Panc1 (cell line): ENCODE data around the gene DENND6A. TPM values are rescaled to one million over a fixed set of nuclear protein-coding genes. Genes with fewer than 3 reads are reported as not detected.

ENCODE experiments used
- ATAC-seq: fragments of 200-7000 bp; cut with Tn5 transposase; 2 replicates; pipeline ENCODE4 v1.9.1; 2020; ENCODE audit warnings: mild to moderate bottlenecking, moderate library complexity
- BruUV-seq: library from RNA; stranded (reverse); fragments of 400-500 nt; replicated peaks from 2 replicates; lab custom pipeline; 2021; lab: Mats Ljungman, UMichigan
- CTCF ChIA-PET: fragments of 300-600 bp; sonication (Branson Sonifier 250); formaldehyde crosslinking; loops from one replicate; lab custom pipeline; 2022; ENCODE audit warnings: antibody characterized with exemption; lab: Charles Lee
- POLR2A ChIA-PET: fragments of 300-600 bp; sonication (Branson Sonifier 250); formaldehyde crosslinking; loops from one replicate; lab custom pipeline; 2022; ENCODE audit warnings: antibody characterized with exemption; lab: Charles Lee
- DNase-seq: peaks from one replicate; pipeline ENCODE4 v3.0.0-alpha.2; 2010; ENCODE audit warnings: low read depth, low spot score
- H3K27ac ChIP-seq: 2 replicates; pipeline ENCODE4 v1.5.1; 2011; ENCODE audit warnings: mild to moderate bottlenecking, low read length, inconsistent platforms
- H3K27me3 ChIP-seq: fragments of 200-500 bp; sonication (Bioruptor generic); 2 replicates; pipeline ENCODE4 v1.6.0; 2014; ENCODE audit warnings: low read length, inconsistent platforms; ENCODE audit not compliant: control insufficient read depth, insufficient read depth
- H3K36me3 ChIP-seq: fragments of 200-500 bp; sonication (Bioruptor generic); 2 replicates; pipeline ENCODE4 v1.5.1; 2014; ENCODE audit warnings: inconsistent platforms, mild to moderate bottlenecking, low read length, moderate library complexity; ENCODE audit not compliant: control insufficient read depth, insufficient read depth
- H3K4me1 ChIP-seq: 2 replicates; pipeline ENCODE4 v1.5.1; 2011; ENCODE audit warnings: inconsistent platforms, mild to moderate bottlenecking, low read length, moderate library complexity; ENCODE audit not compliant: control insufficient read depth, insufficient read depth
- H3K4me3 ChIP-seq, 2 experiments: 2 replicates each; pipeline ENCODE4 v1.5.1; 2011 to 2012; ENCODE audit warnings: low read depth in 2 of 2, low read length in 2 of 2, mild to moderate bottlenecking in 2 of 2, inconsistent platforms in 1 of 2, moderate library complexity in 1 of 2
- H3K9me3 ChIP-seq: fragments of 200-500 bp; sonication (Bioruptor generic); 2 replicates; pipeline ENCODE4 v1.5.1; 2014; ENCODE audit warnings: low read depth, mild to moderate bottlenecking, inconsistent platforms, low read length, moderate library complexity; ENCODE audit not compliant: control insufficient read depth, insufficient read depth
- CTCF ChIP-seq: fragments of 450-650 bp; IDR thresholded peaks from 2 replicates; pipeline ENCODE4 v1.5.1; 2017; ENCODE audit warnings: mild to moderate bottlenecking
- POLR2AphosphoS5 ChIP-seq: IDR thresholded peaks from 2 replicates; pipeline ENCODE4 v1.6.1; 2012; ENCODE audit warnings: mild to moderate bottlenecking, low read depth, low read length, moderate library complexity
- REST ChIP-seq, 2 experiments: IDR thresholded peaks; 2 replicates each; pipeline ENCODE4 v1.6.1; 2011 to 2012; ENCODE audit warnings: low read depth in 2 of 2, control low read depth in 1 of 2, low read length in 1 of 2, mild to moderate bottlenecking in 1 of 2, moderate library complexity in 1 of 2; ENCODE audit not compliant: insufficient read depth in 1 of 2
- SIN3A ChIP-seq: IDR thresholded peaks from 2 replicates; pipeline ENCODE4 v1.6.1; 2012; ENCODE audit warnings: low read depth, mild to moderate bottlenecking, low read length, moderate library complexity, borderline replicate concordance; ENCODE audit not compliant: insufficient read depth
- TCF7L2 ChIP-seq: IDR thresholded peaks from 2 replicates; pipeline ENCODE4 v1.6.1; 2011; ENCODE audit warnings: mild to moderate bottlenecking, low read depth, low read length, inconsistent platforms
- in situ Hi-C: cut with HindIII; loops from 2 replicates; pipeline ENCODE4 v1.10.0; 2016; ENCODE audit warnings: low sequenced_read_pairs, low pct_unique_long_range_greater_than_20kb
- intact Hi-C: fragments of 100-400 bp; cut with micrococcal nuclease; formaldehyde crosslinking; loops from one replicate; pipeline ENCODE4 v1.10.0; 2022; ENCODE audit not compliant: unreplicated experiment
- total RNA-seq: library from RNA; stranded (reverse); gene quantifications from one replicate; pipeline ENCODE4 v1.2.1, GENCODE V29; 2021; ENCODE audit not compliant: unreplicated experiment

The DENND6A gene
- total RNA-seq, 1 experiment from 2014 or later = 18.1 TPM

GRCh38 chr3:57587905-57588304, 105.0 kb downstream of the DENND6A start:
- Histone ChIP-seq H3K4me3 (no peak overlapping the region), H3K27me3 (no peaks in the 10 kb centered on the region), H3K9me3 (no peaks in the 10 kb centered on the region), H3K36me3 (0 out of 2 replicates have a peak, but pooled peaks cover 4% of the 10 kb centered on the region), H3K4me1 (peaks cover 8% of the 10 kb centered on the region), H3K27ac (no peak overlapping the region)
- ATAC-seq (no peak), DNase-seq (no peak)
- BruUV-seq = no TSS peak
- TF ChIP-seq REST (IDR thresholded peaks at IDR 0.05; ENCODE audit: insufficient read depth in 1 of 2, low read depth in 2 of 2, low read length in 1 of 2) (no peak), CTCF (no peak), TCF7L2 (no peak), POLR2AphosphoS5 (no peak), SIN3A (no peak)
- in situ Hi-C loops = no loop called here
- ChIA-PET POLR2A (no interaction called here), CTCF (no interaction called here)
- intact Hi-C loops = no loop called here

GRCh38 chr3:57586778-57587177, 106.1 kb downstream of the DENND6A start:
- Histone ChIP-seq H3K4me1 (peaks cover 11% of the 10 kb centered on the region), H3K27ac (no peak overlapping the region), H3K36me3 (peaks cover 4% of the 10 kb centered on the region; the same call in 1 of the 2 replicates), H3K9me3 (no peaks in the 10 kb centered on the region), H3K4me3 (no peak overlapping the region), H3K27me3 (no peaks in the 10 kb centered on the region)
- ChIA-PET POLR2A (interaction anchor here (0.6 kb wide), 1 partner anchor 464 kb away, joined by 4 read pairs; no protein-coding TSS in a partner anchor), CTCF (no interaction called here)
- TF ChIP-seq REST (IDR thresholded peaks at IDR 0.05; ENCODE audit: insufficient read depth in 1 of 2, low read depth in 2 of 2, low read length in 1 of 2) (no peak), POLR2AphosphoS5 (no peak), TCF7L2 (no peak), CTCF (no peak), SIN3A (no peak)
- DNase-seq (no peak), ATAC-seq (no peak)
- in situ Hi-C loops = no loop called here
- no TSS peak for BruUV-seq
- intact Hi-C loops = no loop called here
